Fibroblast of the conjunctiva (primary cell): ENCODE results near the gene TMEM134.

ENCODE experiments used
- DNase-seq: peaks from one replicate; pipeline ENCODE4 v3.0.0-alpha.2; 2010; ENCODE audit warnings: low read depth

Gene TMEM134

GRCh38 chr11:67500831-67501715, 32.0 kb upstream of the TMEM134 start:
- DNase-seq: no peak

- DNase-seq: no peak
These were observed 31.4 kb upstream of the TMEM134 start for GRCh38 chr11:67500484-67500821.

GRCh38 chr11:67499808-67500483, 30.9 kb upstream of the TMEM134 start:
- no peak for DNase-seq

GRCh38 chr11:67498544-67498972, 29.5 kb upstream of the TMEM134 start:
- DNase-seq: no peak

- no peak for DNase-seq
These were observed 28.7 kb upstream of the TMEM134 start for GRCh38 chr11:67497656-67498291.

- no peak for DNase-seq
These were observed 27.1 kb upstream of the TMEM134 start for GRCh38 chr11:67496113-67496512.

- DNase-seq: no peak
These were observed 26.4 kb upstream of the TMEM134 start for GRCh38 chr11:67495234-67496005.

GRCh38 chr11:67494371-67495233, 25.6 kb upstream of the TMEM134 start:
- no peak for DNase-seq

GRCh38 chr11:67493548-67494370, 24.7 kb upstream of the TMEM134 start:
- no peak for DNase-seq

GRCh38 chr11:67492801-67493547, 23.9 kb upstream of the TMEM134 start:
- no peak for DNase-seq

GRCh38 chr11:67492069-67492727, 23.1 kb upstream of the TMEM134 start:
- DNase-seq: no peak

- DNase-seq: no peak
These were observed 22.4 kb upstream of the TMEM134 start for GRCh38 chr11:67491276-67492068.

- DNase-seq: no peak
These were observed 21.6 kb upstream of the TMEM134 start for GRCh38 chr11:67490727-67491065.

- DNase-seq: no peak
These were observed 21.1 kb upstream of the TMEM134 start for GRCh38 chr11:67489885-67490726.

GRCh38 chr11:67489203-67489884, 20.3 kb upstream of the TMEM134 start:
- DNase-seq: no peak

- DNase-seq: no peak
These were observed 17.6 kb upstream of the TMEM134 start for GRCh38 chr11:67486481-67487195.
